OCI-LY1 (cell line): ENCODE data around the gene RABGAP1L.

Experiments used
- CTCF ChIP-seq: fragments of 200-600 bp; sonication (generic), shearing (Covaris generic); IDR thresholded peaks from 2 replicates; pipeline ENCODE4 v1.5.1; 2017; ENCODE audit warnings: mild to moderate bottlenecking, antibody characterized with exemption, low read length, moderate library complexity, mixed read lengths
- EZH2 ChIP-seq: fragments of 200-600 bp; sonication (generic), shearing (Covaris generic); IDR thresholded peaks from 2 replicates; pipeline ENCODE4 v1.8.0; 2017; ENCODE audit warnings: borderline replicate concordance, mixed run types, mild to moderate bottlenecking, antibody characterized with exemption, low read length, moderate library complexity, mixed read lengths

DNA sequence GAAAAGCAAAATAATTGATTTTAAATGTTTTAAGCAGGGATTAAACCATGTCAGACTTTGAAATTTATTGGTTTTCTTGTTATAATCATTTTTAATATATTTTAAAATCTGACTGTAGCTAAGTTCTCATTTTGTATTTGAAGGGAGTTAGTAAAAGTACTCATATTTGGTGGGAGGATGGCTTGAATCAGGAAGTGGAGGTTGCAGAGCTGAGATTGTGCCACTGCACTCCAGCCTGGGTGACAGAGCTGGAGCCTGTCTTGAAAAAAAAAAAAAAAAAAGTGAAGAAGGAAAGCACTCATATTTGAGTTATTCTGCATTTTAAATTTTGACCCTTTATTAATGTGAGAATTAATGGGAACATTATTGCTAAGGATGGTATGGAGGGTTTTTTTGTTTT is 106.0 kb downstream of the RABGAP1L start:
- TF ChIP-seq CTCF (no peak), EZH2 (no peak)
